Astrocyte (in vitro differentiated cells and primary cell): ENCODE results near the gene PHACTR4.

ENCODE experiments used
- EZH2 ChIP-seq: IDR thresholded peaks from 2 replicates; pipeline ENCODE4 v1.6.1; 2012; ENCODE audit warnings: mild to moderate bottlenecking, low read length, inconsistent platforms; ENCODE audit not compliant: insufficient read depth
- TF ChIP-seq, protein P1 (sequence below): IDR thresholded peaks from 2 replicates; pipeline ENCODE4 v1.5.1; 2011; ENCODE audit warnings: low read depth, mild to moderate bottlenecking, inconsistent platforms, low read length, moderate library complexity; ENCODE audit not compliant: insufficient read depth

DNA sequence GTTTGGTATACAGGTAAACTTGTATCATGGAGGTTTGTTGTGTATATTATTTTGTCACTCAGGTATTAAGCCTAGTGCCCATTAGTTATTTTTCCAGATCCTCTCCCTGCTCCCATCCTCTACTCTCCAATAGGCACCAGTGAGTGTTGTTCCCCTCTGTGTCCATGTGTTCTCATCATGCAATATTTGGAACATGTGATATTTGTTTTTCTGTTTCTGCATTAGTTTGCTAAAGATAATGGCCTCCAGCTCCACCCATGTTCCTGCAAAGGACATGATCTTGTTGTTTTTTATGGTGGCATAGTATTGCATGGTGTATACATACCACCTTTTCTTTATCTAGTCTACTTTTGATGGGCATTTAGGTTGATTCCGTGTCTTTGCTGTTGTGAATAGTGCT lies 10.9 kb downstream of the PHACTR4 start:
- TF ChIP-seq, protein P1, sequence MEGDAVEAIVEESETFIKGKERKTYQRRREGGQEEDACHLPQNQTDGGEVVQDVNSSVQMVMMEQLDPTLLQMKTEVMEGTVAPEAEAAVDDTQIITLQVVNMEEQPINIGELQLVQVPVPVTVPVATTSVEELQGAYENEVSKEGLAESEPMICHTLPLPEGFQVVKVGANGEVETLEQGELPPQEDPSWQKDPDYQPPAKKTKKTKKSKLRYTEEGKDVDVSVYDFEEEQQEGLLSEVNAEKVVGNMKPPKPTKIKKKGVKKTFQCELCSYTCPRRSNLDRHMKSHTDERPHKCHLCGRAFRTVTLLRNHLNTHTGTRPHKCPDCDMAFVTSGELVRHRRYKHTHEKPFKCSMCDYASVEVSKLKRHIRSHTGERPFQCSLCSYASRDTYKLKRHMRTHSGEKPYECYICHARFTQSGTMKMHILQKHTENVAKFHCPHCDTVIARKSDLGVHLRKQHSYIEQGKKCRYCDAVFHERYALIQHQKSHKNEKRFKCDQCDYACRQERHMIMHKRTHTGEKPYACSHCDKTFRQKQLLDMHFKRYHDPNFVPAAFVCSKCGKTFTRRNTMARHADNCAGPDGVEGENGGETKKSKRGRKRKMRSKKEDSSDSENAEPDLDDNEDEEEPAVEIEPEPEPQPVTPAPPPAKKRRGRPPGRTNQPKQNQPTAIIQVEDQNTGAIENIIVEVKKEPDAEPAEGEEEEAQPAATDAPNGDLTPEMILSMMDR, result no peak
- no peak for TF ChIP-seq EZH2
